Fibroblast of villous mesenchyme (primary cell): ENCODE data around the gene SEMA7A. TPM values are rescaled to one million over a fixed set of nuclear protein-coding genes. Genes with fewer than 3 reads are reported as not detected.

Source experiments
- DNase-seq: peaks from one replicate; pipeline ENCODE4 v3.0.0-alpha.2; 2010; ENCODE audit warnings: low read depth
- H3K4me3 ChIP-seq: 2 replicates; pipeline ENCODE4 v1.5.1; 2011; ENCODE audit warnings: low read depth, mild to moderate bottlenecking, low read length
- CTCF ChIP-seq: IDR thresholded peaks from 2 replicates; pipeline ENCODE4 v1.5.1; 2012; ENCODE audit warnings: low read depth, mild to moderate bottlenecking, low read length; ENCODE audit not compliant: insufficient read depth
- total RNA-seq: library from RNA; depleted of rRNA; stranded (reverse); fragments of >200 nt; gene quantifications from 2 replicates; pipeline ENCODE4 v1.2.3, GENCODE V29; 2012

The SEMA7A gene
- total RNA-seq, 1 donor: 24.6 TPM

GRCh38 chr15:74406517-74406916, 27.2 kb downstream of the SEMA7A start:
- no peak for TF ChIP-seq CTCF
- DNase-seq: no peak
- no peak overlapping the region for H3K4me3 ChIP-seq

DNA sequence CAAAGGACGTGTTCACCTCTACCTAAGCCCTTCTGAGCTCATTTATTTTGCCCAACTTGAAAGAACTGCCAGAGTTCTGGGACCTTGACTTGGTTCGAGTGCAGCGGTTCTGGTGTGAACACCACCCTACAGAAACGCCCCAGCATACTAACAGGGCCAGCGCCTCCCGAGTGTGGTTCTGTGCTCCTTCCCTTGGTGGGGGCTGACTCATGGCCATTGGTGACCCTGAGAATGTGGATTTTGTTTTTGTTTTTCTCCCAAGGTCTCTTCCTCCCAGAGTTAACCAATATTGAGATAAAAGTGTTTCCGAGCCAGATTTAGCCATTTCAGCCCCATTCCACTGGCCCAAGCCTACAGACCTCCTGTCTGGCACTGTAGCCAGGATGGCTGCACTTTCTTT, 27.9 kb downstream of the SEMA7A start:
- DNase-seq: no peak
- no peak overlapping the region for H3K4me3 ChIP-seq
- no peak for TF ChIP-seq CTCF

GRCh38 chr15:74403991-74404563, 29.7 kb downstream of the SEMA7A start:
- TF ChIP-seq CTCF: no peak
- no peak overlapping the region for H3K4me3 ChIP-seq
- DNase-seq: no peak

- no peak for TF ChIP-seq CTCF
- DNase-seq: no peak
- H3K4me3 ChIP-seq: no peak overlapping the region
Measured at GRCh38 chr15:74403588-74403919, 30.2 kb downstream of the SEMA7A start.

GRCh38 chr15:74402873-74403587, 30.7 kb downstream of the SEMA7A start:
- no peak for TF ChIP-seq CTCF
- DNase-seq: no peak
- H3K4me3 ChIP-seq: no peak overlapping the region

DNA sequence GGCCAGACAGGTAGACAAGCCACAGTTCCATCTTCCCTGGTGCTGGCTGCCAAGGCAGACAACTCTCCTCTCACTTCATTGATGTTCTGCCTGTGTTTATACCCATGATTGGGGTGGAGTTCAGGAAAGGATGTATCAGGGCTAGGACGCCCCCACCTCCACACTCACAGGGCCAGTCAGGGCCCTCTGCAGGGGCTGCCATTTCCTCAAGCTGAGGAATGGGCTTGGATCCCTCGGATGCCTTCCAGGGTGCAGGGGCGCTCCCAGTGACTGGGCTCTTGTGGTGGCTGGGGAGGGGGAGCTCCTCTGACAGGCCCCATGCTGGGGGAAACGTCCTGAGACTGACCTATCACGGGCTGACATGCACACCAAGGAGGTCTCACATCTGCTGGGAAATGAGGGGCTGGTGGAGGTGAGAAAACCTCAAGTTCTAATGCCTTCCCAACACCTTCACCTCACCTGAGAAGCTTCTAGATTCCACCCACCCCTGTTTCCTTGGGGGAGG, 31.4 kb downstream of the SEMA7A start:
- TF ChIP-seq CTCF: no peak
- no peak for DNase-seq
- no peak overlapping the region for H3K4me3 ChIP-seq
